CD8-positive, alpha-beta memory T cell (primary cell): Measurements from ENCODE around the gene ANKRD12. TPM values are rescaled to one million over a fixed set of nuclear protein-coding genes. Genes with fewer than 3 reads are reported as not detected.

ENCODE experiments used
- CTCF ChIA-PET: fragments of 350-600 bp; sonication (Branson Sonifier 250); formaldehyde crosslinking; loops from one replicate; lab custom pipeline; 2021; ENCODE audit warnings: antibody characterized with exemption; lab: Charles Lee
- POLR2A ChIA-PET: fragments of 350-600 bp; sonication (Branson Sonifier 250); formaldehyde crosslinking; loops from one replicate; lab custom pipeline; 2021; ENCODE audit warnings: antibody characterized with exemption; lab: Charles Lee
- DNase-seq, 5 donors: peaks; one replicate each; pipeline versions ENCODE4 v3.0.0 to v3.0.0-alpha.2; 2020 to 2022; ENCODE audit warnings: mixed read lengths in 1 of 5
- H3K27ac ChIP-seq: one replicate; pipeline ENCODE4 v1.7.0; 2013; ENCODE audit warnings: low read depth, mild to moderate bottlenecking, low read length, moderate library complexity
- H3K27me3 ChIP-seq: 2 replicates; pipeline ENCODE4 v1.7.0; 2013; ENCODE audit warnings: low read length, mild to moderate bottlenecking; ENCODE audit not compliant: insufficient read depth, poor library complexity, severe bottlenecking
- H3K36me3 ChIP-seq: 2 replicates; pipeline ENCODE4 v1.7.0; 2013; ENCODE audit warnings: mild to moderate bottlenecking, low read length, moderate library complexity; ENCODE audit not compliant: insufficient read depth
- H3K4me1 ChIP-seq: 2 replicates; pipeline ENCODE4 v1.7.0; 2013; ENCODE audit warnings: mild to moderate bottlenecking, low read length, moderate library complexity; ENCODE audit not compliant: insufficient read depth
- H3K4me3 ChIP-seq: 2 replicates; pipeline ENCODE4 v1.7.0; 2013; ENCODE audit warnings: mild to moderate bottlenecking, low read length
- H3K9me3 ChIP-seq: 2 replicates; pipeline ENCODE4 v1.7.0; 2013; ENCODE audit warnings: mild to moderate bottlenecking, low read length
- H3K27ac Mint-ChIP-seq, 8 donors: one replicate each; pipeline ENCODE4 v1.8.0; 2020 to 2021; ENCODE audit warnings: mixed read lengths in 8 of 8, mild to moderate bottlenecking in 6 of 8, inconsistent platforms in 3 of 8, moderate library complexity in 3 of 8
- H3K27me3 Mint-ChIP-seq, 2 donors: one replicate each; pipeline ENCODE4 v1.8.0; 2020 to 2021; ENCODE audit warnings: mixed read lengths in 2 of 2, mild to moderate bottlenecking in 1 of 2, moderate library complexity in 1 of 2
- H3K36me3 Mint-ChIP-seq, 3 donors: one replicate each; pipeline ENCODE4 v1.8.0; 2020 to 2021; ENCODE audit warnings: mixed read lengths in 3 of 3, inconsistent platforms in 1 of 3, mild to moderate bottlenecking in 1 of 3
- H3K4me1 Mint-ChIP-seq, 3 donors: one replicate each; pipeline ENCODE4 v1.8.0; 2020 to 2021; ENCODE audit warnings: mixed read lengths in 3 of 3, inconsistent platforms in 1 of 3, mild to moderate bottlenecking in 1 of 3
- H3K4me3 Mint-ChIP-seq, 7 donors: one replicate each; pipeline ENCODE4 v1.8.0; 2020 to 2021; ENCODE audit warnings: mixed read lengths in 7 of 7, mild to moderate bottlenecking in 6 of 7, moderate library complexity in 4 of 7, inconsistent platforms in 2 of 7
- H3K9me3 Mint-ChIP-seq, 5 donors: one replicate each; pipeline ENCODE4 v1.8.0; 2020 to 2022; ENCODE audit warnings: mixed read lengths in 5 of 5, mild to moderate bottlenecking in 3 of 5, moderate library complexity in 2 of 5, inconsistent platforms in 1 of 5
- polyA plus RNA-seq: library from polyadenylated mRNA; unstranded; fragments of 300-500 nt; fragmentation: Illumina TruSeq; gene quantifications from one replicate; pipeline ENCODE4 v1.2.3, GENCODE V29; 2021
- total RNA-seq, 2 experiments: library from RNA; stranded (reverse); gene quantifications; one replicate each; pipeline ENCODE4 v1.2.3, GENCODE V29; 2021

The ANKRD12 gene
- total and polyA plus RNA-seq, 3 experiments from 2014 or later, result 66.6 to 109 (median 67.6) TPM

DNA sequence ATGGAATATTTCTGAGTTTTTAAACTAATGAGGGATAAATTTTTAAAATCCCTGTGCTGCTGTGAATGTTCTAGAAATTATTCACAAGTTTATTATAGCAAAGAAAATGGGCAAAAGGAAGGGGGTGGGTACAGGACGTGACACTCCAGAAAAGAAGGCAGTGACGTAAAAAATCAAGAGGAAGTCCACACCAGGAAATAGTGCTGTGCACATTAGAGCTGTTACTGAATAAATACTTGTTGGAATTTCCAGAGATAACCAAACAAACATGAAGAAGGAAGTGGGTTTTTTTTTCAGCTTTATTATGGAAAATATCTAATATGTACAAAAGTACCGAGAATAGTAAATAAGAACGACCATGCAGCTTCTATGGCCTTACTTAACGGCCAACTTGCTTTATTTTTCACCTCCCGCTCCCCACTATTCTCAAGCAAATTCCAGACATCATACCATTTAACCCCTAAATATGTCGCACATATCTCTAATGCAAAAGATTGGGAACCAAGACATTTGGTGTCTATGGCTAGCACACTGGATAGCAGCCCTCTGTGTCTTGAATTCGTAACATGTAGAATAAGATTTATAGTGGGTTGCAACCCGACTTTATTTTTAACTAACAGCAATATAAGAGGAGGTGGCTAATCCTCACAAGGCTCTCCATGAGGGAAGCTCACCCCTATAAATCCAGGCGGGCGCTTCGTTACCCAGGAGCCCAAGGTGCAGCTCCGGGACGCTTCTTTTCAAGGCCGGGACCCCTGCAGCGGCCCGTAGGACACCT lies 34.7 kb upstream of the ANKRD12 start:
- Histone ChIP-seq H3K27ac (peak overlapping the region; percentile 89), H3K27me3 (no peaks in the 10 kb centered on the region), H3K9me3 (no peaks in the 10 kb centered on the region), H3K4me1 (peaks cover 34% of the 10 kb centered on the region), H3K4me3 (peak overlapping the region; percentile 96), H3K36me3 (no peaks in the 10 kb centered on the region)
- H3K27ac Mint-ChIP-seq, result peak overlapping the region; percentile 72 to 99 (median 96)
- CTCF ChIA-PET, result interaction anchor here (0.9 to 2.8 kb wide), 12 partner anchors 8 to 103 kb away, joined by 3 to 40 read pairs (median 4); partner anchors contain the start of gene ANKRD12
- H3K4me3 Mint-ChIP-seq, result peak overlapping the region; percentile 89 to 97 (median 95)
- H3K9me3 Mint-ChIP-seq, result no peaks in the 10 kb centered on the region
- POLR2A ChIA-PET, result interaction anchor here (0.6 to 5.0 kb wide), 10 partner anchors 13 to 232 kb away, joined by 3 to 93 read pairs (median 4); partner anchors contain the start of genes ANKRD12 and TWSG1
- peak in 3 of 5 donors; percentile 55 to 62 (median 56) for DNase-seq
- peaks cover 0 to 35% (median 0%) of the 10 kb centered on the region in 3 donors for H3K36me3 Mint-ChIP-seq
- no peaks in the 10 kb centered on the region for H3K27me3 Mint-ChIP-seq
- peaks cover 47 to 52% (median 49%) of the 10 kb centered on the region in 3 donors for H3K4me1 Mint-ChIP-seq

DNA sequence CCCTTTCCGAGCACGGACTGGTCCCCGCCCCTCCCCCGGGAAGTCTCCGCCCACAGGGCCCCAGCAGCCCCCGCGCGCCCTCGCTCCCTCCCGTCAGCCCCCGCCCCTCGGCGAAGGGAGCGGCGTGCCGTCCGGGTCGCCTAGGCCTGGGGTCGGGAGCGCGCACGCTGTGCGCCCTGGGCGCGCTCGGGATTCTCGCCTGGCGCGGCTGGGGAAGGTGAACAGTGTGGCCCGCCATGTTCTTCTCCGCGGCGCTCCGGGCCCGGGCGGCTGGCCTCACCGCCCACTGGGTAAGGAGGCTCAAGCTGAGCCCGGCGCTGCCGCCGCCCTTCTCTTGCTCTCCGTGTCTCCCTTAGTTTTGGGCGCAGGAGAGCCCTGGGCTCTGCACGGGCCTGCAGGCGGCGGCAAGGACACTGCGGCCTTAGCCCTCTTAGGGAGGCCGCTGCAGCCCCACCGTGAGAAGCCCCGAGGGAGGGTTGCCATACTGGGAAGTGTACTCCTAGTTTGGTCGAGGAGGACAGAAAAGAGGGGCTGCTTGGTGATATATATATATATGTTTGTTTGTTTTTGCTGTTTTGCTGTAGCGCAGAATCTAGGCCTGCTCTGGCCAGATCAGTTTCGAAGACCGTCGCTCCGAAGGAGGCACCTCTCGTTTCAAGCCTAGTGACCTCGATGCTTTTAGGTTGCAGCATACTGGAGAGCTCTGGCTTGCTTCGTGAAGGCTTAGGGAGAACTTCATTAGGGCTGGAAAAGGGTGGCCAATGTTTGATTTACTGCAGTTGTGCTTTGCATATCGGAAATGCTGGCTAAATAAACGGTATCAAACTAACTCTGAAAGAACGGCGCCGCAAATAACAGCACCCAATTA lies 33.8 kb upstream of the ANKRD12 start, which contains the start of gene NDUFV2:
TSS of gene NDUFV2 (plus strand) at position 192 of the 868 bp plus-strand sequence. CDS start at position 237, 45 bp downstream.
- ChIA-PET POLR2A (interaction anchor here (0.6 to 5.0 kb wide), 13 partner anchors 11 to 231 kb away, joined by 3 to 93 read pairs (median 4); partner anchors contain the start of genes ANKRD12 and TWSG1), CTCF (interaction anchor here (0.6 to 2.8 kb wide), 19 partner anchors 9 to 102 kb away, joined by 3 to 40 read pairs (median 4); partner anchors contain the start of gene ANKRD12)
- no peaks in the 10 kb centered on the region for H3K9me3 Mint-ChIP-seq
- H3K27me3 ChIP-seq, result no peaks in the 10 kb centered on the region
- peak; percentile 95 to 98 (median 97) for DNase-seq
- peaks cover 42% of the 10 kb centered on the region for H3K4me1 ChIP-seq
- H3K4me3 ChIP-seq, result peak within 1 kb of the TSS; percentile 96
- H3K27ac ChIP-seq, result peak within 1 kb of the TSS; percentile 89
- no peaks in the 10 kb centered on the region for H3K9me3 ChIP-seq
- H3K4me1 Mint-ChIP-seq, result peaks cover 56 to 60% (median 58%) of the 10 kb centered on the region in 3 donors
- H3K4me3 Mint-ChIP-seq, result peak within 1 kb of the TSS; percentile 89 to 97 (median 95)
- no peaks in the 10 kb centered on the region for H3K27me3 Mint-ChIP-seq
- no peaks in the 10 kb centered on the region for H3K36me3 ChIP-seq
- H3K27ac Mint-ChIP-seq, result peak within 1 kb of the TSS; percentile 87 to 99 (median 96)
- H3K36me3 Mint-ChIP-seq, result peaks cover 0 to 41% (median 0%) of the 10 kb centered on the region in 3 donors

- peak in 2 of 5 donors; percentile 19 to 27 for DNase-seq
- Histone ChIP-seq H3K4me3 (peak overlapping the region; percentile 70), H3K4me1 (peaks cover 49% of the 10 kb centered on the region), H3K9me3 (no peaks in the 10 kb centered on the region), H3K27me3 (no peaks in the 10 kb centered on the region), H3K27ac (peak overlapping the region; percentile 83), H3K36me3 (no peaks in the 10 kb centered on the region)
- Mint-ChIP-seq H3K36me3 (peaks cover 0 to 42% (median 0%) of the 10 kb centered on the region in 3 donors), H3K4me3 (peak overlapping the region; percentile 89 to 97 (median 95)), H3K9me3 (no peaks in the 10 kb centered on the region), H3K27ac (peak overlapping the region; percentile 87 to 99 (median 95)), H3K27me3 (no peaks in the 10 kb centered on the region), H3K4me1 (peaks cover 62 to 67% (median 64%) of the 10 kb centered on the region in 3 donors)
- ChIA-PET POLR2A (interaction anchor here (0.7 to 5.0 kb wide), 12 partner anchors 10 to 44 kb away, joined by 3 to 93 read pairs (median 4); partner anchors contain the start of gene ANKRD12), CTCF (interaction anchor here (0.7 to 2.8 kb wide), 14 partner anchors 8 to 44 kb away, joined by 3 to 40 read pairs (median 4); partner anchors contain the start of gene ANKRD12)
Measured at GRCh38 chr18:9103376-9103873, 33.2 kb upstream of the ANKRD12 start.

DNA sequence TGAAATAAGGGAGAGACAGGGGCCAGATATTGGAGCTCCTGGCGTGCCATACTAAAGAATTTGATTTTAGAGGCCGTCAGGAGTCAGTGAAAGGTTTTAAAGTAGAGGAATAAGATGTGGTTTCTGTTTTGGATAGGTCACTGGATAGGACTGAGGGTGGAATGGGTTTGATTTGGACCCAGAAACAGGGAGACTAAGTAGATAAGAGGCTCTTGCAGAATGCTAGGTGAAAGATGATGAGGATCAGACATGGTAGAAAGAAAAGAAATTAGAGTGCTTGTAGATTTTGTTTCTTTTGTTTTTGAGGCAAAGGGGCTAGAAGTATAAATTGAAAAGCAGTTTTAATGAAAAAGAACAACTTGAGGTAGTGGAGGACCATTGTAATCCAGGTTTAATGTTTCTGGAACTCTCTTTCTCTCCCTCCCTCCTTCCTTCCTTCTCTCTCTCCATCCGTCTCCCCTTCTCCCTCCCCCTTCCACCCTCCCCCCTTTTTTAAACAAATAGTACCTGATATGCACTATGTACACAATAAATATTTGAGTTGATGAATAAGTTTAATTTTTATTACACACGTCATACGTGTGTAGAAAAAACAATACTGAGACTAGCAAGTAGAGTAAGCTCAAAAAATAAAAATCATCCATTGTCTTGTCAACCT lies 32.2 kb upstream of the ANKRD12 start:
- no peak for DNase-seq
- no peaks in the 10 kb centered on the region for H3K9me3 Mint-ChIP-seq
- ChIA-PET CTCF (interaction anchor here (1.0 to 2.8 kb wide), 9 partner anchors 7 to 43 kb away, joined by 3 to 40 read pairs (median 8); partner anchors contain the start of gene ANKRD12), POLR2A (interaction anchor here (0.7 to 5.0 kb wide), 9 partner anchors 11 to 43 kb away, joined by 3 to 93 read pairs (median 7); partner anchors contain the start of gene ANKRD12)
- peak overlapping the region; percentile 87 to 99 (median 95) for H3K27ac Mint-ChIP-seq
- Histone ChIP-seq H3K4me1 (peaks cover 59% of the 10 kb centered on the region), H3K36me3 (no peaks in the 10 kb centered on the region), H3K9me3 (no peaks in the 10 kb centered on the region), H3K4me3 (peak overlapping the region; percentile 70), H3K27me3 (no peaks in the 10 kb centered on the region), H3K27ac (peak overlapping the region; percentile 83)
- peaks cover 69 to 76% (median 74%) of the 10 kb centered on the region in 3 donors for H3K4me1 Mint-ChIP-seq
- peaks cover 0 to 47% (median 0%) of the 10 kb centered on the region in 3 donors for H3K36me3 Mint-ChIP-seq
- peak overlapping the region; percentile 89 to 97 (median 95) for H3K4me3 Mint-ChIP-seq
- no peaks in the 10 kb centered on the region for H3K27me3 Mint-ChIP-seq

- no peak for DNase-seq
- Histone ChIP-seq H3K4me1 (peaks cover 69% of the 10 kb centered on the region), H3K36me3 (no peaks in the 10 kb centered on the region), H3K27ac (peak overlapping the region; percentile 43), H3K9me3 (no peaks in the 10 kb centered on the region), H3K4me3 (peak overlapping the region; percentile 70), H3K27me3 (no peaks in the 10 kb centered on the region)
- CTCF ChIA-PET, result interaction anchor here (1.1 to 1.5 kb wide), 4 partner anchors 8 to 34 kb away, joined by 3 to 8 read pairs (median 5); no protein-coding TSS in a partner anchor
- H3K4me3 Mint-ChIP-seq, result peak overlapping the region; percentile 89 to 97 (median 95)
- peak overlapping the region; percentile 76 to 99 (median 94) for H3K27ac Mint-ChIP-seq
- POLR2A ChIA-PET, result interaction anchor here (0.6 to 2.2 kb wide), 3 partner anchors 12 to 32 kb away, joined by 3 to 11 read pairs (median 8); partner anchors contain the start of gene ANKRD12
- peaks cover 0 to 53% (median 0%) of the 10 kb centered on the region in 3 donors for H3K36me3 Mint-ChIP-seq
- H3K4me1 Mint-ChIP-seq, result peaks cover 80 to 87% (median 84%) of the 10 kb centered on the region in 3 donors
- H3K9me3 Mint-ChIP-seq, result no peaks in the 10 kb centered on the region
- no peaks in the 10 kb centered on the region for H3K27me3 Mint-ChIP-seq
Measured at GRCh38 chr18:9105420-9105819, 31.2 kb upstream of the ANKRD12 start.

DNA sequence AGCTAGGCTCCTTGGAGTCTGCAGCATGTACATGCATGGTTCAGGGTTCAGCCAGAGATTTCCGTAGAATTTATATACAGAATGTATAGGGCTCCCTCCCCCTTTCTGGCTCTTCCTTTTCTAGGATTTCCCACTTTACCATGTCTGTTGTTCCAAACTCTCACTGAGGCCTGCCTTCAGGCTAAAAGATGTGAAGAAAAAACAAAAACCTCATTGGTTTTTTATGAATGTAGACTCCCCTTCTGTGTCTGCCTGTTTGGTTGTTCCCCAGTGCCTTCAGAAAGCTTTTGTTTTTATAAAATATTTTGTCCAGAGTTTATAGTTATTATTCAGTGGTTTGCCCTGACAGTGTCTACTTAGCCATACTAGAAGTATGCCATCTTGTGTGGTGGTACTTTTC lies 30.5 kb upstream of the ANKRD12 start:
- H3K9me3 Mint-ChIP-seq, result no peaks in the 10 kb centered on the region
- Histone ChIP-seq H3K36me3 (no peaks in the 10 kb centered on the region), H3K9me3 (no peaks in the 10 kb centered on the region), H3K4me1 (peaks cover 76% of the 10 kb centered on the region), H3K27ac (peak overlapping the region; percentile 43), H3K27me3 (no peaks in the 10 kb centered on the region), H3K4me3 (peak overlapping the region; percentile 70)
- no peak for DNase-seq
- H3K27me3 Mint-ChIP-seq, result no peaks in the 10 kb centered on the region
- ChIA-PET CTCF (interaction anchor here (1.4 to 1.5 kb wide), 2 partner anchors 33 to 41 kb away, joined by 3 to 5 read pairs; no protein-coding TSS in a partner anchor), POLR2A (interaction anchor here (0.9 to 2.2 kb wide), 4 partner anchors 9 to 31 kb away, joined by 3 to 11 read pairs (median 6); partner anchors contain the start of gene ANKRD12)
- peak overlapping the region; percentile 89 to 97 (median 95) for H3K4me3 Mint-ChIP-seq
- peaks cover 85 to 91% (median 88%) of the 10 kb centered on the region in 3 donors for H3K4me1 Mint-ChIP-seq
- peaks cover 0 to 59% (median 0%) of the 10 kb centered on the region in 3 donors for H3K36me3 Mint-ChIP-seq
- peak overlapping the region; percentile 87 to 99 (median 94) for H3K27ac Mint-ChIP-seq
